ENCODE data around the gene RIMS3.
A peak's percentile ranks its signal among the peaks of the same experiment; 100 is the strongest.

The RIMS3 gene

DNA sequence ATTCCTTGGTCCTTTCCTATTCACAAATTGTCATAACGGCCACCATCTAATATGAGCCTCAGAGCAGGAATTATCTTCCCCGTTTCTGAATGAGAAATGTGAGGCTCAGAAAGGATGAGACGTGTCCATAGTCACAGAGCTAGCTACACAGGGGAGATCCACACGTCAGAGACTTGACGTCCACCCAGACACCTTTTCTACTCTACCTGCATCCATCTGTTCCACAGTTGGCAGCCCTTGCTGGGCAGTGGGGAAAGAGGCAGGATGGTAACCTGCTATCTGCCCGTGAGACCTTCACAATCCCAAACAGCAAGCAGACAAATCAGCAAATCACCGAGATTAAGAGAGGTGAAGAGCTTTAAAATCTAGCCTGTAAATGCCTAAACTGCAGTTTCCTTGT lies 8.4 kb downstream of the RIMS3 start:
- no peak overlapping the region for H3K4me3 ChIP-seq (ENCODE audit: low read depth, low read length)
- no peak for DNase-seq (ENCODE audit: low read depth)
- TF ChIP-seq, protein P1, sequence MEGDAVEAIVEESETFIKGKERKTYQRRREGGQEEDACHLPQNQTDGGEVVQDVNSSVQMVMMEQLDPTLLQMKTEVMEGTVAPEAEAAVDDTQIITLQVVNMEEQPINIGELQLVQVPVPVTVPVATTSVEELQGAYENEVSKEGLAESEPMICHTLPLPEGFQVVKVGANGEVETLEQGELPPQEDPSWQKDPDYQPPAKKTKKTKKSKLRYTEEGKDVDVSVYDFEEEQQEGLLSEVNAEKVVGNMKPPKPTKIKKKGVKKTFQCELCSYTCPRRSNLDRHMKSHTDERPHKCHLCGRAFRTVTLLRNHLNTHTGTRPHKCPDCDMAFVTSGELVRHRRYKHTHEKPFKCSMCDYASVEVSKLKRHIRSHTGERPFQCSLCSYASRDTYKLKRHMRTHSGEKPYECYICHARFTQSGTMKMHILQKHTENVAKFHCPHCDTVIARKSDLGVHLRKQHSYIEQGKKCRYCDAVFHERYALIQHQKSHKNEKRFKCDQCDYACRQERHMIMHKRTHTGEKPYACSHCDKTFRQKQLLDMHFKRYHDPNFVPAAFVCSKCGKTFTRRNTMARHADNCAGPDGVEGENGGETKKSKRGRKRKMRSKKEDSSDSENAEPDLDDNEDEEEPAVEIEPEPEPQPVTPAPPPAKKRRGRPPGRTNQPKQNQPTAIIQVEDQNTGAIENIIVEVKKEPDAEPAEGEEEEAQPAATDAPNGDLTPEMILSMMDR (IDR thresholded peaks at IDR 0.05; ENCODE audit: insufficient read depth, low read depth, low read length, missing control alignments): no peak

DNA sequence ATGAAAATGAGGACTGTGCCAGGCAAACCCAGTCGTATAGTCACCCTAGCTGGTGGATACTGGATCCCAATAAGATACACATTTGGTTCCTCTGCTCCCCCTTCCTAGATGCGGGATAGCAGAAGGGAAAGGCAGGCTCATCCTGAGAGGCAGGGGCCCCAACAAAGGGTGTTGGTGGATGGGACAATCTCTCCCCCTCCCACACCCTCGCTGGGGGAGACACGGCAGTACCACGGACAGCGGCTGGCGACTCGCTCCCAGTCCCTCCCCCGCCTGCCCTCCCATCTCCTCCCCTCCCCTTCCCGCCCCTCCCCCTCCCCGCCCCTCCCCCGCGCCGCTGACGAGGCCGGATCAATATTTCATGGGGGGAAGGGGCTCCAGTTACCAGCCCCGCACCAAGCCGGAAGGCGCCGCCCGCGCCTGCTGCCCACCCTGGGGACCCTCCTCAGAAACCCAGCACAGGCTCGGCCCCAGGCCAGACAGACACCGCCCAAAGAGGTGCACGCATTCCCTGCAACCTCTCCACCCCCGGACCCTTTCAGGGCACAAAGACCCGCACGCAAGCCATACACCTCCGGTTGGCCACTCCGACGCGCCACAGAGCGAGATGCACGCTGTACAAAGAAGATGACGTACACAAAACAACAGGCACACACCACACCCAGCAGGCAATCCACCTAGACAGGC lies 11.5 kb downstream of the RIMS3 start:
- TF ChIP-seq, protein P1 (IDR thresholded peaks at IDR 0.05; ENCODE audit: insufficient read depth, low read depth, low read length, missing control alignments): no peak
- no peak for DNase-seq (ENCODE audit: low read depth)
- no peak overlapping the region for H3K4me3 ChIP-seq (ENCODE audit: low read depth, low read length)

DNA sequence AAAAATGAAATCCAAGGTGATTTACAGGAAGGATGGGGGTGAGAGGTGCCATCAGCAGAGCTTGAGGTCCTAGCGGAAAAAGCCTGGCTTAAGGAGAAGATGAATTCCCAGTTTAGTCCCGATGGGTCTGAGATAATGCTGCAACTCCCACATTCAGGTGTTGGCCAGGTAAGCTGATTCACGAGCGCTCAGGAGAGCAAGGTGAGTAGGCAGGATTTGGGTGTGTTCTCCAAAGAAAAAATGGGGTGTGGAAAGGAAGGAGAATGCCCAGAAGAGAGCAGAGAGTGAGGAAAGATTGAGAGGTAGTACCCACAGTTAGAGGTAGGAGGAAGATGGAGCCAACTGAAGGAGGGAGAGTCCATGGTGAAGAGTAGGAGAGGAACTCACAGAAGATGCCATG lies 12.5 kb downstream of the RIMS3 start:
- no peak for DNase-seq (ENCODE audit: low read depth)
- H3K4me3 ChIP-seq (ENCODE audit: low read depth, low read length): no peak overlapping the region
- TF ChIP-seq, protein P1 (IDR thresholded peaks at IDR 0.05; ENCODE audit: insufficient read depth, low read depth, low read length, missing control alignments): no peak

DNA sequence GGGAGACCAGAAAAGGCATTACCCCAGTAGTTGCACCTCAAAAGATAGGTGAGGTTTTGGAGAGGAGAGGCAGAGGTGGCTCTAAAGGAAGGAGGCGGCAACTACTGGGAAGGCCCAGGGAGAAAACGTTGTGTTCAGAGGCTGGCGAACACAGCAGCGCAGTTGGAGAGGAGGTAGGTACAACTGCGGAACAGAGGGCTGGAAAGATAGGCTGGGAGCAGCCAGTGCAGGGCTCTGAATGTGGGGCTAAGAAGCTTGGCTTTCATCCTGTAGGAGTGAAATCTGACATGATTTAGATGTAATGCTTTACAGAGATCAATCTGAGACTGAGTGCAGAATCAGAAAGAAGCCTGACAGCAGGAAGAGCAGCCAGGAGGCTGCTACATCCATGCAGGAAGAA lies 13.0 kb downstream of the RIMS3 start:
- H3K4me3 ChIP-seq (ENCODE audit: low read depth, low read length): no peak overlapping the region
- TF ChIP-seq, protein P1 (IDR thresholded peaks at IDR 0.05; ENCODE audit: insufficient read depth, low read depth, low read length, missing control alignments): no peak
- no peak for DNase-seq (ENCODE audit: low read depth)

DNA sequence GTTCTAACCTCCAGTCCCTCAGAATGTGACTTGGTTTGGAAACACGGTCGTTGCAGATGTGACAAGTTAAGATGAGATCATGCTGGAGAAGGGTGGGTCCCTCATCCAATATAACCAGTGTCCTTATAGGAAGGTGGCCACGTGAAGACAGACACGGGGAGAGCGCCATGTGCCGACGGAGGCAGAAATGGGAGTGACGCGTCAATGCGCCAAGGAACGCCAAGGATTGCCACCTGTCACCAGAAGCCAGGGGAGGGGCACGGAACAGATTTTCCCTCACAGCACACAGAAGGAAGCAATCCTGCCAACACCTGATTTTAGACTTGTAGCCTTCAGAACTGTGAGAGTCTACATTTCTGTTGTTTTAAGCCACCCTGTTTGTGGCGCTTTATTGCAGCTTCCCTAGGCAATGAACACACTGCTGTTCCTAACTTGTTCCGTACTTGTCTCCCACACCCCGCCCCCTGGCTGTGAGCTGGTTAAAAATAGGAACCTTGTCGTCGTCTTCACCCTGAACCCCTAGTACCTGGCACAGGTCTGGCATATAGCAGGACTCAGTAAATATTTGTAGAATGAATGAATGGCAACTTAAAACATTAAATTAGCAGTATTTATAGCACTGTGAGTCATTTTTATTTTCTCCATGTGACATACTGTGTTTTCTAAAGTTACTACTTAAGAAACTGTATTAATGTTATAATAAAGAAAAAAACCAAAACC lies 14.2 kb downstream of the RIMS3 start:
- no peak overlapping the region for H3K4me3 ChIP-seq (ENCODE audit: low read depth, low read length)
- TF ChIP-seq, protein P1 (IDR thresholded peaks at IDR 0.05; ENCODE audit: insufficient read depth, low read depth, low read length, missing control alignments): no peak
- no peak for DNase-seq (ENCODE audit: low read depth)

DNA sequence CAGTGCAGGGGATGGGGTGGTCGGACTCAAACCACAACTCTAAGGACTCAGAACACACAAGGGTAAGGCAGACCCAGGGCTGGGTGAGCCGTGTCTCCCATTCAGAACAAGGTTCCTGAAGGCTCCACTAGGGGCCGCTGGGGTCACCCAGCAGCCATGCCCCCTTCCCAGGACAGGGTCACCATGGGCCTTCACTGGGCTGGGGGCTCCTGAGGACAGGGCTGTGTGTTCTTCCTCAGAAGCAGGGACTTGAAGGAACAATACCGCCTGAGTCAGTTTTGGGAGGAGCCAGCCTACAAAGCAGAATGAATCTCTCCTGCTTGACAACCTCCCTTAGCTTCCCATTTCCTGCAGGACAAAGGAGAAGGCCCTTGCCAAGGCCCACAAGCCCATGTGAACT lies 15.4 kb downstream of the RIMS3 start:
- TF ChIP-seq, protein P1 (IDR thresholded peaks at IDR 0.05; ENCODE audit: insufficient read depth, low read depth, low read length, missing control alignments): peak; percentile 49
- DNase-seq (ENCODE audit: low read depth): no peak
- no peak overlapping the region for H3K4me3 ChIP-seq (ENCODE audit: low read depth, low read length)

Data from GM12865 (cell line).